ENCODE results near the gene MAOA.

DNA sequence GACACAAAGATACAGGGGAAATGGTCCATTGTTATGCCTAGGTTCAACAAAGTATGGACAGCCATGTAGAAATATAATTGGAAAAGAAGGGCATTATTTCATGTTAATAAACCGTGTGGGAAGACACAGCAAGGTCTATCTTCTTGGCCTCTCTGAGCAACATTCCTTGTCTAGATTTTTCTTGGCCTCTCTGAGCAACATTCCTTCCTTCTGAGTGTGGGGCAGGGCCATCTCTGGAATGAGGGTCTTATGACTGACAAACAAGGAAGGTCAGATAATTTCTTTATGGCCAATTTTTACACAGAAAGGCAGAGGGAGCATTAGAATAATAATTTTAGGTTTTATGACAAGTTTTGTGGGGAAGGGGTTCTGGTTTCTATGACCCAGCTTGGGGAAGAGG is 24.3 kb upstream of the MAOA start:
- TF ChIP-seq, protein P1, sequence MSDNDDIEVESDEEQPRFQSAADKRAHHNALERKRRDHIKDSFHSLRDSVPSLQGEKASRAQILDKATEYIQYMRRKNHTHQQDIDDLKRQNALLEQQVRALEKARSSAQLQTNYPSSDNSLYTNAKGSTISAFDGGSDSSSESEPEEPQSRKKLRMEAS (IDR thresholded peaks at IDR 0.05; ENCODE audit: low read depth, low read length) = no peak
- TF ChIP-seq, protein P2, sequence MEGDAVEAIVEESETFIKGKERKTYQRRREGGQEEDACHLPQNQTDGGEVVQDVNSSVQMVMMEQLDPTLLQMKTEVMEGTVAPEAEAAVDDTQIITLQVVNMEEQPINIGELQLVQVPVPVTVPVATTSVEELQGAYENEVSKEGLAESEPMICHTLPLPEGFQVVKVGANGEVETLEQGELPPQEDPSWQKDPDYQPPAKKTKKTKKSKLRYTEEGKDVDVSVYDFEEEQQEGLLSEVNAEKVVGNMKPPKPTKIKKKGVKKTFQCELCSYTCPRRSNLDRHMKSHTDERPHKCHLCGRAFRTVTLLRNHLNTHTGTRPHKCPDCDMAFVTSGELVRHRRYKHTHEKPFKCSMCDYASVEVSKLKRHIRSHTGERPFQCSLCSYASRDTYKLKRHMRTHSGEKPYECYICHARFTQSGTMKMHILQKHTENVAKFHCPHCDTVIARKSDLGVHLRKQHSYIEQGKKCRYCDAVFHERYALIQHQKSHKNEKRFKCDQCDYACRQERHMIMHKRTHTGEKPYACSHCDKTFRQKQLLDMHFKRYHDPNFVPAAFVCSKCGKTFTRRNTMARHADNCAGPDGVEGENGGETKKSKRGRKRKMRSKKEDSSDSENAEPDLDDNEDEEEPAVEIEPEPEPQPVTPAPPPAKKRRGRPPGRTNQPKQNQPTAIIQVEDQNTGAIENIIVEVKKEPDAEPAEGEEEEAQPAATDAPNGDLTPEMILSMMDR (IDR thresholded peaks at IDR 0.05; ENCODE audit: low read depth, low read length) = no peak
- TF ChIP-seq POLR2A (IDR thresholded peaks at IDR 0.05; ENCODE audit: extremely low read depth, insufficient read length) = no peak
- no peak for TF ChIP-seq MYC (IDR thresholded peaks at IDR 0.05; ENCODE audit: low read depth, low read length)

Data from NB4 (cell line).